Suppressor macrophage (primary cell): Measurements from ENCODE around the gene SLC7A6OS.

ENCODE experiments used
- DNase-seq, 4 experiments: peaks; one replicate each; pipeline ENCODE4 v3.0.0-alpha.2; 2020 to 2022

SLC7A6OS gene

GRCh38 chr16:68276223-68276622 lies 34.5 kb downstream of the SLC7A6OS start:
- DNase-seq = no peak

DNA sequence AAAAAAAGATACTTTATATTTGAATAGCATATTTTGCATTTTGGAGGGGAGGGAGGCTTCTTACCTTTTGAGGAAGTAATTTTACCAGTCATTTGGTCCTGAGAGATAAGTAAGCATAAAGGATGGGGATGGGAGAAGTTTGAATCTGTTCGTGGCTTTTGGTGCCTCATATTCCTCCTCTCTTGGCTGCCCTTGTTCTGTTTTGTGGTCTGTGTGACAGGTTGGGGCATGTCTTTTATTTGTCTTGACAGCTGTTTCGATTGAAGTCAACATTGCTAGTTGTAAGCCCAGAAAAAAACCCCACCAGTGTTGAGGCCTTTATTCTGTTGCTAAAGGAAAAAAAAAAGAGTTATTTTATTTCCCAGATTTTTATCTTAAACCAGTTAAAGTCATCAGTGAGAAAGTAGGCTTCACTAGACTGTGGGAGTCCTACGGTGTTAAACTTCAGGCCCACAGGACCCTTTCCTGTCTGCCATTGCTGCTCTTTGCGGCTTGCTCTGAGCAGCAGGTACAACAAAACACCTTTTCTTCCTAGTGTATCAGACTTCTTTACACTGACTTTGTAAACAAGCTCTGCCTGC lies 35.0 kb downstream of the SLC7A6OS start:
- DNase-seq = no peak

DNA sequence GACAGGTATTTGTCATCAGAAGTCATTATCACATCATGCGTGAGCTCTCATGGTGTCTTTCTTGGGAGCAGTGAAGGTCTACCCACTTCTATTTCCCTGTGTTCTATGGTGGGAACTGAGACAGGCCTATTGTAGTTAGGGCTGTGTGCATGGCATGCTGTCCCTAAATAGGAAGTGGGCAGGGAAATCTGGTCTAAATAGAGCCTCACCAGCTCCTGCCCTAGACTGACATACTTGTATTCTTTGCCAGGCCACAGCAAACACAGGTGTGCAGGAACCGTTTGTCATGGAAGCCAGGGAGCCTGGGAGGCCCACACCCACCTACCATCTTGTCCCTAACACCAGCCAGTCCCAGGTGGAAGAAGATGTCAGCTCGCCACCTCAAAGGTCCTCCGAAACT lies 36.3 kb downstream of the SLC7A6OS start:
- DNase-seq = no peak

DNA sequence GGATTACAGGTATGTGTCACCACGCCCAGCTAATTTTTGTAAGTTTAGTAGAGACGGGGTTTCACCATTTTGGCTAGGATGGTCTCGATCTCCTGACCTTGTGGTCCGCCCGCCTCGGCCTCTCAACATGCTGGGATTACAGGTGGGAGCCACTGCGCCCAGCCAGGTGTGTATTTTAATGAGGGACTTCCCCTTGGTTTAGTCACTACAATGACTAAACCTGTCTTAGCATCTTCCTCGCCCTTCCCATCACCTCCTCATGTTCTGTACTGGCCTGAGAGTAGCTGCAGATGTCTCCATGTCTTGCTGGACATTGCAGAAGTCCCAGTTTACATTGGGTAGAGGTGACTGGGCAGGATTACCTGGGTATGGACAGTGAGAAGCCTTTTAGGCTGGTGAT lies 36.9 kb downstream of the SLC7A6OS start:
- no peak for DNase-seq

DNA sequence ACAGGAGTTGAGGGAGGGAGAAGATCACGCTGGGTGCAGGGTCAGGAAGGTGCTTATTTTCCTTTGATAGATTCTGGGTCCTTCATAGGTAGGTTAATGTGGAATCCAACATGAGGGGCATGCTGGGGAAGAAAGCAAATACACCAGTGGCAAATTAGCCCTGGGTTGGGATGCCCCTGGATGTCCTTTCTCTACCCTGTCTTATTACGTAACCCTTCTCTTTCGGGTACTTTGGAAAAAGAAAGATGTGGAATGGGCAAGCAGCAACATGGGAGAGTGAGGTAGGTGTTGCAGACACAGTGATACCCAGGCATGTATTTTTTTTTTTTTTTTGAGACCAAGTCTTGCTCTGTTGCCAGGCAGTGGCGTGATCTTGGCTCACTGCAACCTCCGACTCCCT lies 37.3 kb downstream of the SLC7A6OS start:
- DNase-seq = no peak

DNA sequence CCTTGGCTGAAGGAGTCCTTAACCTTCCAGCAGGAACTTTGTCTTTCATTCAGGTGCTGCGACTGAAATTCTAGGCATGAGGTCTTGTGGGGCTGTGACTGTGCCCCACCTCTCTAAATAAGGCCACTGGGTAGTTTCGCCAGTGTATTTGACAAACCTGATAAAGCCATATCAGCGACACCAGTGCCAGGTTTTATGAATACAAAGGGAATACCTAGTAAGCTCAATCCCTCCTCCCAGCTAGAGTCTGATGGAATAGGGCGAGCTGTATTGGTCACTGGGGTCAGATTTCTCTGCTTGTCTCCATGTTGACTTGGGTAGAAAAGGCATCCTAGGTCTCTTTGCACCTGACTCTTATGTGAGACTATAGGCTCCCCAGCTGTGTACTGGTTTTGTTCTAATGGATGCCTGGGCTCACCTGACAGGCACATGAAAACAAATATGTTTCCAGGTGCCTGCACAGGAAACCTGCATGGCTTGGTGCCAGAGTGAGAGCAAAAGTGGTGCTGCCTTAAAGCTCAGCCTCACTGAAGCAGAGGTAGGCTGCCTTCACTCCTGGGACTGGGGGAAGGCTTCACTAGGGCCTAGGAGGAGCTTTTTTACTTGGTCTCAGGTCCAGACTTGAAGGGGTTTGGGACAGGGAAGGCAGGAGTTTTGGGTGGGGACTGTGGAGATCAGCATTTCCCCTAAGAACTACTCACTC lies 38.1 kb downstream of the SLC7A6OS start:
- DNase-seq = no peak

- no peak for DNase-seq
These were observed 40.4 kb downstream of the SLC7A6OS start for GRCh38 chr16:68270353-68270752.

DNA sequence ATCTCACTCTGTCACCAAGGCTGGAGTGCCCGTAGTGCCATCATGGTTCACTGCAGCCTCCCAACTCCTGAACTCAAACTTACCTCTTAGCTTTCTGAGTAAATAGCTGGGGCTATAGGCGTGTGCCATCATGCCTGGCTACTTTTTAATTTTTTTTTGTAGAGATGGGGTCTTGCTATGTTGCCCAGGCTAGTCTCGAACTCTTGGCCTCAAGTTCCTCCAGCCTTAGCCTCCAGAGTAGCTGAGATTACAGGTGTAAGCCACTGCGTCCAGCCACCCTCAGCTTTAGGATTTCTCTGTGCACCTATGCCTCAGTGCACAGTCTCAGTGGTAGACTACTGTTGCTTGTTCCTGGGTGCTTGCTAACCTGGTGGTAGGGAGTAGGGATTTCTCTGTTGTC lies 41.0 kb downstream of the SLC7A6OS start:
- no peak for DNase-seq

DNA sequence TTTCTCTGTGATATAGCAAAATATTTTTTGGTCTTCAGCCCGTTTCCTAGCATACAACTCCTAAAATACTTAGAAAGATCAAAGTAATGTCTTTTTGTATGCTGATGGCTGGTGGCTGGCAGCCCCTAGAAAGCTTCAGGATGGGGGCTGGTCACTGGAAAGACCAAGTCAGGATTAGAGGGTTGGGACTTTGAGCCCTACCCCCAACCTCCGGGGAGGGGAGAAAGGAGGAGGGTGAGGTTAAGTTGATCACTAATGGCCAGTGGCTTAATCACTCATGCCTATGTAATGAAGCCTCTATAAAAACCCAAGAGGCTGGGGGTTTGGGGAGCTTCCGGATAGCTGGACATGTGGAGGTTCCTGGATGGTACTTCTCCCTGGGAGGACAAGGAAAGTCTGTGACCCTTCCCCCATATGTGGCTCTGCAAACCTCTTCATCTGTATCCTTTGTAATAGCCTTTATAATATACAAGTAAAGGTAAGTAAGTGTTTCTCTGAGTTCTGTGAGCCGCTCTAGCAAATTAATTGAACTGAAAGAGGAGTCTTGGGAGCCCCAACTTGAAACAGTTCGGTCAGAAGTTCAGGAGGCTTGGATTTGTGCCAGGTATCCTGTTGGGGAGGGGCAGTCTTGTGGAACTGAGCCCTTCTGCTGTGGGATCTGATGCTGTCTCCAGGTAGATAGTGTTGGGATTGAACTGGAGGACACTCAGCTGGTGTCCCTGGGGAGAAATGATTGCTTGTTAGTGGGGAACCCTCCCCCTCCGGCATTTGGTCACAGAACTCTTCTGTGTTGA lies 42.9 kb downstream of the SLC7A6OS start:
- no peak for DNase-seq

- peak; percentile 66 to 76 (median 74) for DNase-seq
These were observed 45.4 kb downstream of the SLC7A6OS start for GRCh38 chr16:68265078-68265920.

DNA sequence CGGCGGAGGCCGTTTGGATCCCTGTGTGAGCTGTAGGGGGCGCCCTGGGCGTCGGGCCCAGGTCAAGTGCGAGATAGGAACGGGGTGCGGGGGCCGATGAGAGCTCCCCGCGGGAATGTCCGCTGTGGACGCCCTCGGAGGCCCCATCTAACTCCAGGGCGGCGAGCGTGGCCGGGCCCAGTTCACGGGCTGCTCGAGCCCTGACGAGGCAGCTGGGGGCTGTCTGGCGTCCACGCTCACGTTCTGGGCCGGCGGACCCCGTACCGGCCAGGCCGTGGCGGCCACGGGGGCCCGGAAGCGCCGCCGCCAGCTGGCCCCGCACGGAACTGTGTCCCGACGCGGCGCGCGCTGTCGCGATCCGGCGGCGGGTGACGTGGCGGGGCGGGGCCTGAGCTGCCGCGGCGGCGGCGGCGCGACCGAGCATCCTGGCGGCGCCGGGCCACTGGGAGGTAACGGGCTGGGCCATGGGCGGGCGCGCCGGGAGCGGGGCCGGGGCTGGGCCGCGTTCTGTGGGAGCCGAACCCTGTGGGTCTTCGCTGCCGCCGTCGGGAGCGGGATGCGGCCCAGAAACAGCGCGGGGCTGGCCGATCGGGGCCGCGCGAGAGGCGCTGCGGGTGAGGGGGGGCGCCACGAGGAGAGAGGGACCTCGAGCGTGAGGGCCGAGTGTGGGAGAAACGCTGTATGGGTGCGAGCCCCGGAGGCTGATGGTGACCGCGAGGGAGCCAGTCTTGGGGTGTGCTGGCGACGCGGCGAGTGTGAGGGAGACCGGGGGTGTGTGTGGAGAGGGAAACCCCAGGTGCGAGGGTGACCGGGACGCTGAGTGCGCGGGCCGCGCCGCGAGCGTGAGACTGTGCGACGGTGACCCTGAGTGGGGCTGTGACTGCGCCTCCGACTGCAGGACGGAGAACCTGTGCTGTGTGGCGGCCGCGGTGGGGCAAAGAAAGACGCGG lies 46.3 kb downstream of the SLC7A6OS start, which contains the start of gene SLC7A6:
Gene SLC7A6, plus strand, starts transcription at position 399 of the 950 bp plus-strand sequence. CDS start 10,201 bp downstream, outside the sequence.
- DNase-seq = peak; percentile 85 to 93 (median 89)

DNA sequence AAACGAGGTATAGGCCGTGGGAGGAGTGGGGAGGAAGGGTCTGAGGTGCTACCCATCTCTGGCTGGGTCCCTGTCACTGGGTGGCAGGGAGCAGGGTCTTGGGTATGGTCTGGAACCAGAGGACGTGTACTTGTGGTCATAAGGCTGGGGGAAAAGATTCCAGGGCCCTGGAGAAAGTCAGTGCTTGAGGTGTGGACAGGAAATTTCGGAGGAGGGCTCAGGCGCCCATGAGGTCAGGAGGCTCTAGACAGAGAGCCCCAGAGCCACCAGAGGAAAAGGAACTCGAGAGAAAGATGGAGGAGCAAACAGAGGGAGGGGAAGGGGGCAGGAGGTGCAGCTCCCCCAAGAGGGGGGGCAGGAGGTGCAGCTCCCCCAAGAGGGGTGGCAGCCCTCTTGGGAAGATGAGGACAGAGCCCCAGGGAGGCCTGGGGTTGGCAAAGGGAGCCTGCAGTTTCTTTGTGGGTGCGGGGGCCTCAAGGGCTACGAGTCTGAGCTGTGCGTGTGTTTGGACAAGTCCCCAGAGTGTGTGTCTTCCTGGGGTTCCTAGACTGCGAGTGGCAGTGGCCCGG lies 47.1 kb downstream of the SLC7A6OS start:
- no peak for DNase-seq

DNA sequence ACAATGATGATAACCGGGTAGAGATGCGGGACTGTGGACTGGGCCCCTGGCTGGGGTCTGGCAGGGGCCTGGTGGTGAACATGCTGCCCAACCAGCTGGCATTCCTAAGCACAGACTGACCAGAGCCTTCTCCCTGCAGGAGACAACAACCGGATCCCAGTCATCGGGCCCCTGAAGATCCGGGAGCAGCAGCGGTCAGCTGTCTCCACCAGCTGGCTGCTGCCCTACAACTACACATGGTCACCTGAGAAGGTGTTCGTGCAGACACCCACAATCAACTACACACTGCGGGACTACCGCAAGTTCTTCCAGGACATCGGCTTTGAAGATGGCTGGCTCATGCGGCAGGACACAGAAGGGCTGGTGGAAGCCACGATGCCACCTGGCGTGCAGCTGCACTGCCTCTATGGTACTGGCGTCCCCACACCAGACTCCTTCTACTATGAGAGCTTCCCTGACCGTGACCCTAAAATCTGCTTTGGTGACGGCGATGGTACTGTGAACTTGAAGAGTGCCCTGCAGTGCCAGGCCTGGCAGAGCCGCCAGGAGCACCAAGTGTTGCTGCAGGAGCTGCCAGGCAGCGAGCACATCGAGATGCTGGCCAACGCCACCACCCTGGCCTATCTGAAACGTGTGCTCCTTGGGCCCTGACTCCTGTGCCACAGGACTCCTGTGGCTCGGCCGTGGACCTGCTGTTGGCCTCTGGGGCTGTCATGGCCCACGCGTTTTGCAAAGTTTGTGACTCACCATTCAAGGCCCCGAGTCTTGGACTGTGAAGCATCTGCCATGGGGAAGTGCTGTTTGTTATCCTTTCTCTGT lies 51.5 kb downstream of the SLC7A6OS start:
- DNase-seq = peak; percentile 53 to 73 (median 71)

GRCh38 chr16:68257906-68258800 lies 52.6 kb downstream of the SLC7A6OS start:
- peak; percentile 77 to 92 (median 82) for DNase-seq

GRCh38 chr16:68257251-68257905 lies 53.4 kb downstream of the SLC7A6OS start:
- peak; percentile 45 to 72 (median 68) for DNase-seq

GRCh38 chr16:68255712-68256111 lies 55.0 kb downstream of the SLC7A6OS start:
- no peak for DNase-seq

DNA sequence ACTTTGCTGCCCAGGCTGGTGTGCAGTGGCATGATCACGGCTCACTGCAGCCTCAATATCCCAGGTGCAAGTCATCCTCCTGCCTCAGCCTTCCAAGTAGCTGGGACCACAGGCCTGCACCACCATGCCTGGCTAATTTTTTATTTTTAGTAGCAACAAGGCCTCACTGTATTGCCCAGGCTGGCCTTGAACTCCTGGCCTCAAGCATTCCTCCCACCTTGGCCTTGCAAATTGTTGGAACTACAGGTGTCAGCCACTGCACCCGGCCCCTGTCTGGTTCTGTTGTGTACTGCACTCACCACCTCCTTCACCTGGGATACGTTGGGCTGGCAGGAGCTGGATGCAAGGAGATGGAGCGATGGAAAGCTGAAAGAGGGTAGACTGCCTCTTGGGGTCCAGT lies 57.0 kb downstream of the SLC7A6OS start:
- no peak for DNase-seq

DNA sequence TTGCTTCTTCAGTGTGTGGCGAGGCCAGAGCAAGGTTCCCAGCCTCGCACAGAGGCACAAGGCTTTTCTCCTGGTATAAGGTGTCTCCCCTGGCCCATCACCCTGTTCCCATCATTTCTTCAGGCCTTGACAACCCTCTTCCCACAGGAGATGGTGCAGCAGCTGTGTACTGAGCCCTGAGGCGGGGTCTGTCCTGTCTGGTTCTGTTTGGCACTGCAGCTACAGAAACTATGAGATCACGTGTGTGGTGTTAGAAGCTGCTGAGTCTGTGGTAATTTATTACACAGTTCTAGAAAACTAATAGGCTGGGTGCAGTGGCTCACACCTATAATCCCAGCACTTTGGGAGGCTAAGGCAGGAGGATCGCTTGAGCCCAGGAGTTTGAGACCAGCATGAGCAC lies 58.4 kb downstream of the SLC7A6OS start:
- DNase-seq = no peak

GRCh38 chr16:68251832-68252231 lies 58.9 kb downstream of the SLC7A6OS start:
- no peak for DNase-seq
